Progenitor cell of endocrine pancreas (in vitro differentiated cells): ENCODE measurements around the gene CDH23. TPM values are rescaled to one million over a fixed set of nuclear protein-coding genes. Genes with fewer than 3 reads are reported as not detected.

ENCODE experiments used
- DNase-seq: peaks from one replicate; pipeline ENCODE4 v3.0.0; 2021; ENCODE audit warnings: low spot score; ENCODE audit not compliant: unreplicated experiment
- H3K27ac Mint-ChIP-seq: 2 replicates; pipeline ENCODE4 v1.8.0; 2021; ENCODE audit warnings: mild to moderate bottlenecking, moderate library complexity, mixed read lengths
- H3K27me3 Mint-ChIP-seq: 2 replicates; pipeline ENCODE4 v1.8.0; 2021; ENCODE audit warnings: mixed read lengths
- H3K36me3 Mint-ChIP-seq: 2 replicates; pipeline ENCODE4 v1.8.0; 2022; ENCODE audit warnings: mixed read lengths; ENCODE audit not compliant: insufficient read depth
- H3K4me1 Mint-ChIP-seq: 2 replicates; pipeline ENCODE4 v1.8.0; 2021; ENCODE audit warnings: low read depth, mixed read lengths
- H3K4me3 Mint-ChIP-seq: 2 replicates; pipeline ENCODE4 v1.8.0; 2021; ENCODE audit warnings: low read depth, mild to moderate bottlenecking, moderate library complexity, mixed read lengths
- H3K9me3 Mint-ChIP-seq: 2 replicates; pipeline ENCODE4 v1.8.0; 2021; ENCODE audit warnings: low read depth, mixed read lengths
- total RNA-seq: library from RNA; stranded (reverse); gene quantifications from 2 replicates; pipeline ENCODE4 v1.2.1, GENCODE V29; 2021
- TF ChIP-seq, protein P1 (sequence below): fragments of 200-600 bp; sonication (generic); IDR thresholded peaks from one replicate; pipeline ENCODE4 v1.5.0; 2021; ENCODE audit warnings: antibody characterized with exemption, mild to moderate bottlenecking; ENCODE audit not compliant: unreplicated experiment

CDH23 gene
- total RNA-seq, 1 donor from 2014 or later = 0.43 TPM

DNA sequence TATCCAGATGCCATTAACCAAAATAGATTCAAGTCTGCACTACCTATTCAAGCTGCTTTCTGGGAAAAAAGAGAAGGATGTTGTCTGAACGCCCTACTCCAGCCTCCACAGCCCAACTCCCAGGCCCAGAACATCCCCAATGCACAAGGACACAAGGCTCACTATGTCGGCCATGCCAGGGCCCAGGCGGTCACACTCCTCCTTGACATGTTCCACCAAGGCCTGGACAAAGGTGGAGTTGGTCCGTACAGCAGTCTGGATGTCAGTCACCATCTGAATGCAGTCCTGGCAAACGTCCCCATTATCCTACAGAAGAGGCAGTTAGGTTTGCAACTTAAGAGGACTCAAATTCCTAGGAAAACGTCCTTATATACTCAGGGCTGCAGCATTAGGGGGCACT lies 431.1 kb downstream of the CDH23 start:
- H3K9me3 Mint-ChIP-seq = no peaks in the 10 kb centered on the region
- no peak for DNase-seq
- H3K4me1 Mint-ChIP-seq = no peaks in the 10 kb centered on the region
- no peak overlapping the region for H3K27ac Mint-ChIP-seq
- H3K36me3 Mint-ChIP-seq = peaks cover 27% of the 10 kb centered on the region
- H3K27me3 Mint-ChIP-seq = no peaks in the 10 kb centered on the region
- no peak overlapping the region for H3K4me3 Mint-ChIP-seq
- TF ChIP-seq, protein P1, sequence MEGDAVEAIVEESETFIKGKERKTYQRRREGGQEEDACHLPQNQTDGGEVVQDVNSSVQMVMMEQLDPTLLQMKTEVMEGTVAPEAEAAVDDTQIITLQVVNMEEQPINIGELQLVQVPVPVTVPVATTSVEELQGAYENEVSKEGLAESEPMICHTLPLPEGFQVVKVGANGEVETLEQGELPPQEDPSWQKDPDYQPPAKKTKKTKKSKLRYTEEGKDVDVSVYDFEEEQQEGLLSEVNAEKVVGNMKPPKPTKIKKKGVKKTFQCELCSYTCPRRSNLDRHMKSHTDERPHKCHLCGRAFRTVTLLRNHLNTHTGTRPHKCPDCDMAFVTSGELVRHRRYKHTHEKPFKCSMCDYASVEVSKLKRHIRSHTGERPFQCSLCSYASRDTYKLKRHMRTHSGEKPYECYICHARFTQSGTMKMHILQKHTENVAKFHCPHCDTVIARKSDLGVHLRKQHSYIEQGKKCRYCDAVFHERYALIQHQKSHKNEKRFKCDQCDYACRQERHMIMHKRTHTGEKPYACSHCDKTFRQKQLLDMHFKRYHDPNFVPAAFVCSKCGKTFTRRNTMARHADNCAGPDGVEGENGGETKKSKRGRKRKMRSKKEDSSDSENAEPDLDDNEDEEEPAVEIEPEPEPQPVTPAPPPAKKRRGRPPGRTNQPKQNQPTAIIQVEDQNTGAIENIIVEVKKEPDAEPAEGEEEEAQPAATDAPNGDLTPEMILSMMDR = no peak

DNA sequence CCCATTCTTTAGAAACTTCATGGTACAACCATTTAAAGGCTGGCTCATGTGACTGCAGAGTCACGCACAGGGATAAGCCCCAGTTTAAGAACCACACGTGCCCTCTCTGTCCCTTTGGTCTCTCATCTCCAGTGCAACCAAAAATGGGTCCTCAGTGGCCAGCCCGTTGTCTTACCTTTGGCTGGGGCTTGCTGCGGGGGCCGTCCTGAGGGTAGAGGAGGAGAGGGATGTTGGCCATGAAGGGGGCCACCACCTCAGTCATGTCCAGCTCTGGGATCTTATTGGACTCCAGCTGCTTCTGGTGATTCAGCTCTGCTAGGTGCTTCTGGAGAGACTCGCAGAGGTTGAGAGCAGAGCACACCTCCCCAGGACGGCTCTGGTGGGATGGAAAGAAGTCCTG lies 432.0 kb downstream of the CDH23 start:
- TF ChIP-seq, protein P1 = no peak
- H3K4me1 Mint-ChIP-seq = no peaks in the 10 kb centered on the region
- H3K4me3 Mint-ChIP-seq = no peak overlapping the region
- no peaks in the 10 kb centered on the region for H3K9me3 Mint-ChIP-seq
- no peaks in the 10 kb centered on the region for H3K27me3 Mint-ChIP-seq
- DNase-seq = no peak
- H3K27ac Mint-ChIP-seq = no peak overlapping the region
- H3K36me3 Mint-ChIP-seq = peaks cover 25% of the 10 kb centered on the region

DNA sequence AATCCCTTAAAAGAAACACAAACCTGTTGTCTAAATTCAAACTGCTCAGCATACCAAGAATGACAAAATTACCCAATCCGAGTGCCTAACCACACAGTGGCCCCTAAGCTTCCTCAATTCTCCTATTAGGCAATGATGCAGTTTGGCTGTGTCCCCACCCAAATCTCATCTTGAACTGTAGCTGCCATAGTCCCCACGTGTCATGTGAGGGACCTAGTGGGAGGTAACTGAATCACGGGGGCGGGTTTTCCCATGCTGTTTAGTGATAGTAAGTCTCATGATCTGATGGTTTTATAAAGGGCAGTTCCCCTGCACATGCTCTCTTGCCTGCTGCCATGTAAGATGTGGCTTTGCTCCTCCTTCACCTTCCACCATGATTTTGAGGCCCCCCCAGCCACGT lies 432.5 kb downstream of the CDH23 start:
- Mint-ChIP-seq H3K36me3 (peaks cover 25% of the 10 kb centered on the region), H3K4me1 (no peaks in the 10 kb centered on the region), H3K4me3 (no peak overlapping the region), H3K27ac (no peak overlapping the region), H3K9me3 (no peaks in the 10 kb centered on the region), H3K27me3 (no peaks in the 10 kb centered on the region)
- TF ChIP-seq, protein P1 = no peak
- no peak for DNase-seq

DNA sequence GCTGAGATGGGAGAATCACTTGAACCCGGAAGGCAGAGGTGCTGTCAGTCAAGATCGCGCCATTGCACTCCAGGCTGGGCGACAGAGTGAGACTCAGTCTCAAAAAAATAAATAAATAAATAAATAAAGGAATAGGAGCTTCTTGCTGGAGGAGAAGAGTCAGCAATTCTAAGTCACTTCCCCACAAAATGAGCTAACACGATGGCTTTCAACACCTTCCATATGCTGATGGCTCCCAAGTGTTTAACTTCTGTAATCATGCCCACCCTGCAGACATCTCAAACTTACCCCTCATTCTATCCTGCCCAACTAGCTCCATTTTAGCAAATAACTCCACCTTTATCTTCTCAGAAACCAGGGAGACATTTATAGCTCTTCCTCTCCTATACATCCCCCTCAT lies 433.2 kb downstream of the CDH23 start:
- TF ChIP-seq, protein P1 = no peak
- peaks cover 1% of the 10 kb centered on the region for H3K4me1 Mint-ChIP-seq
- DNase-seq = no peak
- peaks cover 25% of the 10 kb centered on the region for H3K36me3 Mint-ChIP-seq
- H3K27ac Mint-ChIP-seq = no peak overlapping the region
- no peaks in the 10 kb centered on the region for H3K27me3 Mint-ChIP-seq
- H3K9me3 Mint-ChIP-seq = no peaks in the 10 kb centered on the region
- no peak overlapping the region for H3K4me3 Mint-ChIP-seq

DNA sequence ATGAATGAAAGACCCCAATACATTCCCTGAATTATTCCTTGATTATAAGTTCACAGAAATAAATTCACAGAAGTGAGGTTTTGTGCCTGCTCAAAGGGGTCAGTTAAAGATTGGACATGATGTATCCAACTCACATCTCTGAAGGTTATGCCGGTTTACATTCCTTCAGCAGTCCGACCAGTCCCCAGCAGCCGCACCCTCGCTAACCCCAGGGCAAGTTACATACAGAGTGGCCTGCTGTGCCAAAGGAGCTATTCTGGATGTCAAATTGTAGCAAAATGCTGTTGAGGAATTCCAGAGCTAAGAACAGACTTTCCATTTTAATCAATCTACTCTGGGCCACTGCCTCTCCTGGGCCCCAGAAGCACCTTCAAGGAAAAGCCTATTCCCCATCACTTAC lies 434.0 kb downstream of the CDH23 start:
- Mint-ChIP-seq H3K27me3 (no peaks in the 10 kb centered on the region), H3K36me3 (peaks cover 22% of the 10 kb centered on the region), H3K9me3 (no peaks in the 10 kb centered on the region), H3K4me1 (peaks cover 2% of the 10 kb centered on the region), H3K27ac (no peak overlapping the region), H3K4me3 (no peak overlapping the region)
- DNase-seq = no peak
- TF ChIP-seq, protein P1 = no peak
